ENCODE measurements around the gene RAB6C. TPM values are rescaled to one million over a fixed set of nuclear protein-coding genes. Genes with fewer than 3 reads are reported as not detected.

Gene RAB6C
- total and polyA plus RNA-seq, 2 of the 8 experiments (the other 6 are each of a cell fraction or from before 2014, with no cell fraction given), result 0.03 to 0.09 TPM

DNA sequence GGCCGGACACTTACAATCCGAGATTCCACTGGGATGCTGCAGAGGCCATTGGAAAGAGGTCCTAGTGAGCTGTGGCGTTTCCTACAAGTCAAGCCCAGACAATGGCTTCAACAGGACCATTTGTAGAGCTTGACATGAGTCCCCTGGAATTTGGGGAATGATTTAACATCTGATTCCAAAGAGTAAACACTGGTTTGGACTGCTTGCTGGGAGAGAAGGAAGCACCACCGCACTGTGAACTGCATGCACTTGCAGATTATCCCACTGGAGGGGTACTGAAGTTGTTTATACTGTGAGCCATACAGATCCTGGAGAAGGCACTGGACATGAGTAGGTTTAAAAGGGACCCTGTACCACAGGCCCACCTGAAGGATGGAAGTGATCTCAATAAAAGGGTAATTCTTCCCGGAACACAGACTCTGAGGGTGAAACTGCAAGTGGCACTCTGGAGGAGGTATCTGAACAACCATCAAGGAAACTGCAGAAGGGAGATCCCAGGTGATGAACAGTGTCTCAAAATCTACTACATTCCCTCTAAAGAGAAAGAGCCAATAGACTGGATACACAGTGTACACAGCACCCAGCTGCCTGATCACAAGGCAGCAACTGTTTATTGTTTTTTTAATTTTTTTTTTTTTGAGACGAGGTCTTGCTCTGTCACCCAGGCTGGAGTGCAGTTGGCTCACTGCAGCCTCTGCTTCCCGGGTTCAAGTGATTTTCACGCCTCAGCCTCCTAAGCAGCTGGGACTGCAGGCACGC, 4.3 kb upstream of the RAB6C start:
- Histone ChIP-seq H3K23me2 (ENCODE audit: low read depth, low read length) (peaks cover 3% of the 10 kb centered on the region; the same call in 1 of the 2 replicates), H3K23ac (ENCODE audit: insufficient read length) (no peak overlapping the region), H3K9me3 (ENCODE audit: insufficient read depth in 2 of 2, low read depth in 1 of 2, low read length in 1 of 2) (no peaks in the 10 kb centered on the region), H2AK5ac (ENCODE audit: low read depth, low read length) (no peak overlapping the region), H3K79me2 (ENCODE audit: control insufficient read depth in 1 of 2, insufficient read depth in 2 of 2, low read length in 2 of 2) (no peaks in the 10 kb centered on the region), H4K8ac (ENCODE audit: extremely low read depth, insufficient read depth, low read length) (0 out of 2 replicates have a peak overlapping the region, but pooled peaks have one; percentile 25), H2BK5ac (ENCODE audit: low read depth, low read length) (no peak overlapping the region), H3K27ac (ENCODE audit: low read depth, low read length) (no peak overlapping the region), H4K20me1 (replicated peaks in 1 of 2; ENCODE audit: control insufficient read depth in 1 of 2, insufficient read depth in 2 of 2, low read length in 2 of 2) (no peaks in the 10 kb centered on the region), H3K4ac (replicated peaks; ENCODE audit: insufficient read length, low read depth, low read length) (no peak overlapping the region), H3K79me1 (ENCODE audit: low read depth, low read length) (no peaks in the 10 kb centered on the region), H2BK120ac (replicated peaks; ENCODE audit: low read depth, low read length) (no peak overlapping the region), H3K4me1 (replicated peaks in 1 of 4; ENCODE audit: control insufficient read depth in 3 of 4, insufficient read depth in 4 of 4, low read length in 3 of 4) (no peaks in the 10 kb centered on the region), H3K56ac (replicated peaks; ENCODE audit: insufficient read length, low read depth, low read length) (no peak overlapping the region), H2BK15ac (ENCODE audit: low read length) (no peak overlapping the region), H3K36me3 (ENCODE audit: control insufficient read depth in 2 of 4, insufficient read depth in 4 of 4, low read length in 3 of 4) (no peaks in the 10 kb centered on the region), H3K14ac (ENCODE audit: insufficient read length) (no peak overlapping the region), H4K5ac (ENCODE audit: insufficient read length, low read depth, low read length) (no peak overlapping the region), H3K9ac (replicated peaks in 1 of 4; ENCODE audit: extremely low read depth in 1 of 4, low read depth in 3 of 4, low read length in 3 of 4) (no peak overlapping the region), H2AFZ (ENCODE audit: low read length) (no peak overlapping the region), H2BK12ac (ENCODE audit: low read depth, low read length) (no peak overlapping the region), H4K91ac (replicated peaks; ENCODE audit: insufficient read length, low read length) (no peak overlapping the region), H2BK20ac (ENCODE audit: low read length) (no peak overlapping the region), H3K4me2 (ENCODE audit: insufficient read depth in 1 of 2, low read depth in 2 of 2, low read length in 2 of 2) (no peak overlapping the region), H3K4me3 (ENCODE audit: extremely low read depth in 1 of 4, insufficient read depth in 2 of 4, low read depth in 3 of 4, low read length in 4 of 4) (no peak overlapping the region), H3K27me3 (replicated peaks in 1 of 4; ENCODE audit: control insufficient read depth in 3 of 4, extremely low read depth in 1 of 4, insufficient read depth in 3 of 4, low read length in 3 of 4) (peaks cover 0 to 12% (median 6%) of the 10 kb centered on the region in 4 experiments; a peak in 2 of 7 replicates), H3K18ac (ENCODE audit: extremely low read depth, low read length) (no peak overlapping the region)
- no peak for FAIRE-seq
- DNase-seq (ENCODE audit: low read depth in 1 of 2, low spot score in 2 of 2), result no peak
- WGBS, 2 experiments (ENCODE audit: extremely low coverage in 1 of 2, insufficient coverage in 1 of 2, insufficient read length in 1 of 2, insufficient replicate concordance in 2 of 2, low coverage in 1 of 2, low lambda C conversion rate in 2 of 2, missing lambda C conversion rate in 1 of 2), result 90% methylated on average over 9 of the region's 9 CpGs; no CpG with 5 or more reads in 1 of the 2 experiments
- ChIA-PET CTCF (ENCODE audit: partially characterized antibody) (interaction anchor here (0.7 kb wide), 1 partner anchor 72 kb away, joined by 5 read pairs; no protein-coding TSS in a partner anchor), POLR2A (ENCODE audit: partially characterized antibody) (no interaction called here)
- TF ChIP-seq SUZ12 (IDR thresholded peaks at IDR 0.05; ENCODE audit: low read length) (no peak), SAP30 (IDR thresholded peaks at IDR 0.05; ENCODE audit: insufficient read depth, insufficient replicate concordance, low read length) (no peak), EZH2 (IDR thresholded peaks at IDR 0.05; ENCODE audit: low read depth, low read length, severe bottlenecking) (no peak), GABPA (IDR thresholded peaks at IDR 0.05; ENCODE audit: borderline replicate concordance, insufficient read depth, low read length) (no peak), RNF2 (IDR thresholded peaks at IDR 0.05; ENCODE audit: borderline replicate concordance, low read depth, low read length, missing control alignments, poor library complexity, severe bottlenecking) (no peak), KDM4A (IDR thresholded peaks at IDR 0.05; ENCODE audit: low read depth, low read length, severe bottlenecking) (no peak), JUND (IDR thresholded peaks at IDR 0.05; ENCODE audit: low read length) (no peak), TBP (IDR thresholded peaks at IDR 0.05; ENCODE audit: low read depth, low read length) (no peak), CHD1 (IDR thresholded peaks at IDR 0.05; ENCODE audit: low read depth, low read length) (no peak), SIRT6 (IDR thresholded peaks at IDR 0.05; ENCODE audit: low read length) (no peak), CTBP2 (IDR thresholded peaks at IDR 0.05; ENCODE audit: borderline replicate concordance, insufficient read depth, insufficient read length, low read length) (no peak)
